H9 (cell line): Measurements from ENCODE around the gene WDR75. TPM values are rescaled to one million over a fixed set of nuclear protein-coding genes. Genes with fewer than 3 reads are reported as not detected.

Source experiments
- DNase-seq: peaks from one replicate; pipeline ENCODE4 v3.0.0-alpha.2; 2017
- H2AFZ ChIP-seq: one replicate; pipeline ENCODE4 v1.6.1; 2013; ENCODE audit warnings: mild to moderate bottlenecking, low read length, control low read depth, moderate library complexity
- H2AK5ac ChIP-seq: 2 replicates; pipeline ENCODE4 v1.6.1; 2013; ENCODE audit warnings: low read length, control low read depth, mixed read lengths; ENCODE audit not compliant: insufficient read length
- H2BK120ac ChIP-seq: one replicate; pipeline ENCODE4 v1.6.1; 2013; ENCODE audit warnings: low read depth, mild to moderate bottlenecking, low read length, control low read depth, inconsistent platforms; ENCODE audit not compliant: poor library complexity, severe bottlenecking
- H2BK12ac ChIP-seq: 2 replicates; pipeline ENCODE4 v1.6.1; 2013; ENCODE audit warnings: low read length, control low read depth, mixed read lengths, low read depth; ENCODE audit not compliant: insufficient read length
- H2BK15ac ChIP-seq: 2 replicates; pipeline ENCODE4 v1.6.1; 2013; ENCODE audit warnings: low read depth, low read length, control low read depth
- H2BK20ac ChIP-seq: one replicate; pipeline ENCODE4 v1.6.1; 2013; ENCODE audit warnings: low read depth, mild to moderate bottlenecking, low read length, control low read depth, inconsistent platforms; ENCODE audit not compliant: poor library complexity, severe bottlenecking
- H2BK5ac ChIP-seq: 2 replicates; pipeline ENCODE4 v1.6.1; 2013; ENCODE audit warnings: low read length, control low read depth, mixed read lengths; ENCODE audit not compliant: insufficient read length
- H3K14ac ChIP-seq: 2 replicates; pipeline ENCODE4 v1.6.1; 2013; ENCODE audit warnings: low read length, control low read depth; ENCODE audit not compliant: insufficient read depth
- H3K18ac ChIP-seq: 2 replicates; pipeline ENCODE4 v1.6.1; 2013; ENCODE audit warnings: low read depth, mild to moderate bottlenecking, mixed read lengths, low read length, control low read depth; ENCODE audit not compliant: insufficient read length
- H3K23ac ChIP-seq: 2 replicates; pipeline ENCODE4 v1.6.1; 2013; ENCODE audit warnings: low read length, control low read depth, mixed read lengths, low read depth; ENCODE audit not compliant: insufficient read length
- H3K23me2 ChIP-seq: 2 replicates; pipeline ENCODE4 v1.6.1; 2013; ENCODE audit warnings: low read depth, mild to moderate bottlenecking, mixed read lengths, low read length, control low read depth; ENCODE audit not compliant: insufficient read length, poor library complexity, severe bottlenecking
- H3K27ac ChIP-seq: 2 replicates; pipeline ENCODE4 v1.5.1; 2013; ENCODE audit warnings: low read length, control low read depth, mixed read lengths, low read depth; ENCODE audit not compliant: insufficient read length
- H3K27me3 ChIP-seq: 2 replicates; pipeline ENCODE4 v1.6.1; 2013; ENCODE audit warnings: low read length, control low read depth, inconsistent platforms; ENCODE audit not compliant: insufficient read depth
- H3K4ac ChIP-seq: 2 replicates; pipeline ENCODE4 v1.6.1; 2013; ENCODE audit warnings: low read depth, mild to moderate bottlenecking, control low read depth, inconsistent platforms, low read length, moderate library complexity
- H3K4me1 ChIP-seq: 2 replicates; pipeline ENCODE4 v1.6.1; 2013; ENCODE audit warnings: low read length, control low read depth, inconsistent platforms; ENCODE audit not compliant: insufficient read depth
- H3K4me2 ChIP-seq: 2 replicates; pipeline ENCODE4 v1.6.1; 2013; ENCODE audit warnings: low read length, control low read depth, mixed read lengths; ENCODE audit not compliant: insufficient read length, insufficient read depth
- H3K56ac ChIP-seq: 2 replicates; pipeline ENCODE4 v1.6.1; 2013; ENCODE audit warnings: low read depth, mild to moderate bottlenecking, mixed read lengths, low read length, control low read depth; ENCODE audit not compliant: insufficient read length
- H3K79me1 ChIP-seq: 2 replicates; pipeline ENCODE4 v1.6.1; 2013; ENCODE audit warnings: low read depth, mild to moderate bottlenecking, moderate library complexity, low read length, control low read depth, inconsistent platforms; ENCODE audit not compliant: insufficient read depth, poor library complexity, severe bottlenecking
- H3K79me2 ChIP-seq: 2 replicates; pipeline ENCODE4 v1.6.1; 2013; ENCODE audit warnings: low read length, control low read depth, inconsistent platforms; ENCODE audit not compliant: insufficient read depth
- H3K9ac ChIP-seq: 2 replicates; pipeline ENCODE4 v1.6.1; 2013; ENCODE audit warnings: low read length, control low read depth, mixed read lengths; ENCODE audit not compliant: insufficient read length; ENCODE audit errors: extremely low read depth
- H3K9me3 ChIP-seq: one replicate; pipeline ENCODE4 v1.6.1; 2013; ENCODE audit warnings: low read depth, low read length, inconsistent platforms; ENCODE audit not compliant: control insufficient read depth
- H3T11ph ChIP-seq: one replicate; pipeline ENCODE4 v1.6.1; 2013; ENCODE audit warnings: mild to moderate bottlenecking, low read length, control low read depth, inconsistent platforms
- H4K20me1 ChIP-seq: one replicate; pipeline ENCODE4 v1.6.1; 2013; ENCODE audit not compliant: control insufficient read depth, insufficient read length, insufficient read depth
- H4K5ac ChIP-seq: 2 replicates; pipeline ENCODE4 v1.6.1; 2013; ENCODE audit warnings: low read depth, mild to moderate bottlenecking, mixed read lengths, low read length, control low read depth; ENCODE audit not compliant: insufficient read length
- H4K8ac ChIP-seq: replicated peaks from 2 replicates; pipeline ENCODE4 v1.6.1; 2013; ENCODE audit warnings: low read length, control low read depth, mixed read lengths, low read depth; ENCODE audit not compliant: insufficient read length
- H4K91ac ChIP-seq: 2 replicates; pipeline ENCODE4 v1.6.1; 2013; ENCODE audit warnings: low read depth, mild to moderate bottlenecking, moderate library complexity, mixed read lengths, low read length, control low read depth; ENCODE audit not compliant: insufficient read length
- H3K27ac Mint-ChIP-seq, 3 experiments: 2 replicates in 2 of 3; 3 replicates in 1 of 3; pipeline ENCODE4 v1.8.0; 2020 to 2021; ENCODE audit warnings: mixed read lengths in 3 of 3, mild to moderate bottlenecking in 1 of 3, moderate library complexity in 1 of 3
- H3K27me3 Mint-ChIP-seq: 2 replicates; pipeline ENCODE4 v1.8.0; 2021; ENCODE audit warnings: low read depth, mild to moderate bottlenecking, moderate library complexity, mixed read lengths
- H3K36me3 Mint-ChIP-seq, 3 experiments: 2 replicates in 2 of 3; 3 replicates in 1 of 3; pipeline ENCODE4 v1.8.0; 2020 to 2021; ENCODE audit warnings: low read depth in 3 of 3, mixed read lengths in 3 of 3; ENCODE audit not compliant: insufficient read depth in 1 of 3
- H3K4me1 Mint-ChIP-seq, 2 experiments: 2 replicates each; pipeline ENCODE4 v1.8.0; 2020; ENCODE audit warnings: mixed read lengths in 2 of 2
- H3K4me3 Mint-ChIP-seq, 2 experiments: 2 replicates in 1 of 2; 3 replicates in 1 of 2; pipeline ENCODE4 v1.8.0; 2020 to 2021; ENCODE audit warnings: mild to moderate bottlenecking in 2 of 2, mixed read lengths in 2 of 2, moderate library complexity in 1 of 2
- H3K9me3 Mint-ChIP-seq, 2 experiments: 2 replicates in 1 of 2; 3 replicates in 1 of 2; pipeline ENCODE4 v1.8.0; 2020; ENCODE audit warnings: mild to moderate bottlenecking in 2 of 2, mixed read lengths in 2 of 2, moderate library complexity in 1 of 2
- CTCF ChIP-seq: fragments of 200-600 bp; sonication (generic); conservative IDR thresholded peaks from 3 replicates; pipeline ENCODE4 v1.8.0; 2021; ENCODE audit warnings: antibody characterized with exemption, mild to moderate bottlenecking
- WGBS: extraction: QIAGEN DNeasy Blood & Tissue Kit; methylation state at CpG from one replicate; pipeline ENCODE4 v1.1.7; 2013; ENCODE audit warnings: missing lambda C conversion rate, low lambda C conversion rate, mixed read lengths; ENCODE audit not compliant: insufficient read length; ENCODE audit errors: extremely low coverage; 5-methylcytosine and 5-hydroxymethylcytosine counted together
- total RNA-seq: library from RNA; stranded (reverse); gene quantifications from 2 replicates; pipeline ENCODE4 v1.2.1, GENCODE V29; 2021

The WDR75 gene
- total RNA-seq, 1 experiment from 2014 or later = 80.6 TPM

- Histone ChIP-seq H4K20me1 (no peaks in the 10 kb centered on the region), H3K27ac (no peak overlapping the region), H3K14ac (no peak overlapping the region), H2AFZ (no peak overlapping the region), H3K79me1 (no peaks in the 10 kb centered on the region), H2BK120ac (no peak overlapping the region), H2BK12ac (no peak overlapping the region), H3K56ac (no peak overlapping the region), H4K91ac (no peak overlapping the region), H3K23ac (no peak overlapping the region), H3K4me1 (no peaks in the 10 kb centered on the region), H3K18ac (no peak overlapping the region), H2BK5ac (no peak overlapping the region), H4K8ac (no peak overlapping the region), H3K4ac (no peak overlapping the region), H3K79me2 (no peaks in the 10 kb centered on the region), H2BK15ac (no peak overlapping the region), H2AK5ac (no peak overlapping the region), H4K5ac (no peak overlapping the region), H3K27me3 (no peaks in the 10 kb centered on the region), H3K4me2 (no peak overlapping the region), H3T11ph (no peak overlapping the region), H3K9ac (no peak overlapping the region), H3K9me3 (no peaks in the 10 kb centered on the region), H2BK20ac (no peak overlapping the region), H3K23me2 (no peaks in the 10 kb centered on the region)
- Mint-ChIP-seq H3K27me3 (peaks cover 4% of the 10 kb centered on the region; the same call in 1 of the 2 replicates), H3K9me3 (no peaks in the 10 kb centered on the region; a peak in 1 of 5 replicates), H3K27ac (no peak overlapping the region), H3K4me1 (no peaks in the 10 kb centered on the region), H3K36me3 (no peaks in the 10 kb centered on the region), H3K4me3 (no peak overlapping the region)
- WGBS = no CpG with 5 or more reads among the region's 3 CpGs
- no peak for TF ChIP-seq CTCF
- DNase-seq = no peak
Measured at GRCh38 chr2:189512879-189513278, 71.6 kb downstream of the WDR75 start.
